ENCODE measurements around the gene CGB3.
A peak's percentile ranks its signal among the peaks of the same experiment; 100 is the strongest.

Gene CGB3

DNA sequence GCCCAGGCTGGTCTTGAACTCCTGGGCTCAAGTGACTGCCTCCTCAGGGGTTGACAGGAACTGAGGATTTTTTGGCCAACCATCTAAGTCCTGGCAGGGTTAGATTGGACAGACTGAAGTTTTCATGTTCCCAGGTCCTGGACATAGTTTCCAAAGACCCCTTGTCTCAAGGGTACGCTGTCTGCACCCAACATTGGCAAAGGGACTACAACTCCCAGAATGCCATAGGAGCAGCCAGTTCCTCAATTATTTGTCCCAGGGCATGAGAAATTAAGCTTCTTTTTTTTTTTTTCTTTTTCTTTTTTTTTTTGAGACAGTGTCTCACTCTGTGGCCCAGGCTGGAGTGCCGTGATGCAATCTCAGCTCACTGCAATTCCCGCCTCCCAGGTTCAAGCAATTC lies 37.9 kb downstream of the CGB3 start:
- DNase-seq (ENCODE audit: low spot score) = no peak

DNA sequence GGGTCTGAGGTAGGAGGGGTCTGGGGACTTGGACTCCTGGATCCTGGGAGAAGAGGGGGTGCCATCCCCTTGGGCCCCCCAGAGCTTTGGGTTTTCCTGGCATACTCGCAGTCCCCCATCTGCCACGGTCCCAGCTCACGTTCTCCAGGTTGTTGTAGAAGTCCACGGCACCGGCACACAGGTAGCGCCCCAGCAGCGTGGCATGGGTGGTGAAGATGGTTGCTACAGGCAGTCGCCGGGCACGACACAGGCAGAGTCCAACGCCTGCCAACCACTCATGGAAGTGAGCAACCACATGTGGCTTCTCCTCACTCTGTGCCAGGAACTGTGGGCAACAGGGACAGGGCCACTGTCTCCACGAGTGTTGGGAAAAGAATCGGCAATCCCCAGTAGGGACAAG lies 38.4 kb downstream of the CGB3 start:
- DNase-seq (ENCODE audit: low spot score) = no peak

DNA sequence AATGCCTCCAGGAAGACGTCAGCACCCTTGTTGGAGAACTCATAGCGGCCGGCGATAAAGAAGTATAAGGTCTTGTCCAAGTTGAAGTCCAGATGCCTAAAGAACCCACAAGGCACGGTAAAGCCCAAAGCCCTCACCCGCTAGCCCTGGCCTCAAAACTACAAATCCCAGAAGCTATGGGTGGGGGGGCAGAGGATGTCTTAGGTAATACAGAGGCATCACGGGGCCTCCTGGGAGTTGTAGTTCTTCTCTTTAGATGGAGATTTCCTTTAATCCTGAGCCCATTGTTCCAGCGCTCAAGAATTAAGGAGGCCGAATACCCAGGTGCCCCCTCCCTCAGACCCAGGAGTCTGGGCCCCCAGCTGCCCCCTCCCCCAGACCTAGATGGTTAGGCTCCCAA lies 41.9 kb downstream of the CGB3 start:
- DNase-seq (ENCODE audit: low spot score) = no peak

DNA sequence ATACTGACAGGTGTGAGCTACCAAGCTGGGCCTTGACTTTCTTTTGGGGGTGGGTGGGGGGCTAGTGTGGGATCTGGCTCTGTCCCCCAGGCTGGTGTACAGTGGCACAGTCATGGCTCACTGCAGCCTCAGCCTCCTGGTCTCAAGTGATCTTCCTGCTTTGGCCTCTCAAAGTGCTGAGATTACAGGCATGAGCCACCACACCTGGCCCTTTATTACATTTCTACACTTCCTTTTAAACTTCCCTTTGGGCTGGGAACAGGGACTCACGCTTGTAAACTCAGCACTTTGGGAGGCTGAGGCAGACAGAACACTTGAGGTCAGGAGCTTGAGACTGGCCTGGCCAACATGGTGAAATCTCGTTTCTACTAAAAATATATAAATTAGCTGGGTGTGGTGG lies 47.1 kb downstream of the CGB3 start:
- DNase-seq (ENCODE audit: low spot score) = no peak

DNA sequence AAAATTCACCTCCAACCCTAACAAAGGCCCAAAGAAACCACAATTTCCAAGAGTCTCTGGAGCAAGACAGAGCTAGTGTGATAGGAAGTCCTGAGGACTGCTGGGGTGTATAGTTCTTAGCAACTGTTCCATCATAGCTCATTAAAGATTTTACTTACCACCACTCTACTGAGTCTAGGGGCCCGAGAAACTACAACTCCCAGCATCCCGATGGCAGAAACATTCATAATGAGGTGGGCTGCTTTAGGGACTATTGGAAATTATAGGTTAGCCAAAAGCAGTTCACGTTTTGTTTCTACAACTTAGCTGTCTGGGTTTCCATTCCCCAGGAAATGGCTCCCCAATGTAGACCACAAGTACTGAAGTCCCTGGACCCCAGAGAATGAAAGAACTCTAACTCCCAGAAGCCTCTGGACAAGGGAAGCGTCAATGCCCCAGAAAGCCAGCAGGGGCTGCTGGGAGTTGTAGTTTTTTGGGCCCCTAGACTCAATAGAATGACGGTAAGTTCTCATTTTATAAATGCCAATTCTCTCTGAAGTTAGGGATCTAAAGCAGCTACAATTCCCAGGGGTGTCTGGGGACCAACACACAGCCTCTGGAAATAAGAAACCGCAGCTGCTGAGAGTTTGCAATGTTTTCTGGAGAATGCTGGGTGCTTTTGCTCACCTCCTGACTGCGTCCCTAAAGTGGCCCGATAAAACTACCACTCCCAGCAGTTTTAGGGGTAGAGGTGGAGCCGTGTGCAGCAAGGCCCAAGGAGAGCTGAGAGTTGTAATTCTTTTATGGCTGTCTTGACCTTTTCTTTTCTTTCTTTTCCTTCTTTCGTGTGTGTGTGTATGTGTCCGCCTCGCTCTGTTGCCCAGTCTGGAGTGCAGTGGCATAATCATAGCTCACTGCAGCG lies 47.9 kb downstream of the CGB3 start:
- peak; percentile 40 for DNase-seq (ENCODE audit: low spot score)
